Placental pericyte (primary cell): Measurements from ENCODE around the gene SYNJ2BP. TPM values are rescaled to one million over a fixed set of nuclear protein-coding genes. Genes with fewer than 3 reads are reported as not detected.

Experiments used
- total RNA-seq: library from RNA; depleted of rRNA; stranded (reverse); fragments of >200 nt; gene quantifications from 2 replicates; pipeline ENCODE4 v1.2.3, GENCODE V29; 2012

SYNJ2BP gene, protein sequence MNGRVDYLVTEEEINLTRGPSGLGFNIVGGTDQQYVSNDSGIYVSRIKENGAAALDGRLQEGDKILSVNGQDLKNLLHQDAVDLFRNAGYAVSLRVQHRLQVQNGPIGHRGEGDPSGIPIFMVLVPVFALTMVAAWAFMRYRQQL
- total RNA-seq: 10.9 and 22.5 TPM in 2 replicates

DNA sequence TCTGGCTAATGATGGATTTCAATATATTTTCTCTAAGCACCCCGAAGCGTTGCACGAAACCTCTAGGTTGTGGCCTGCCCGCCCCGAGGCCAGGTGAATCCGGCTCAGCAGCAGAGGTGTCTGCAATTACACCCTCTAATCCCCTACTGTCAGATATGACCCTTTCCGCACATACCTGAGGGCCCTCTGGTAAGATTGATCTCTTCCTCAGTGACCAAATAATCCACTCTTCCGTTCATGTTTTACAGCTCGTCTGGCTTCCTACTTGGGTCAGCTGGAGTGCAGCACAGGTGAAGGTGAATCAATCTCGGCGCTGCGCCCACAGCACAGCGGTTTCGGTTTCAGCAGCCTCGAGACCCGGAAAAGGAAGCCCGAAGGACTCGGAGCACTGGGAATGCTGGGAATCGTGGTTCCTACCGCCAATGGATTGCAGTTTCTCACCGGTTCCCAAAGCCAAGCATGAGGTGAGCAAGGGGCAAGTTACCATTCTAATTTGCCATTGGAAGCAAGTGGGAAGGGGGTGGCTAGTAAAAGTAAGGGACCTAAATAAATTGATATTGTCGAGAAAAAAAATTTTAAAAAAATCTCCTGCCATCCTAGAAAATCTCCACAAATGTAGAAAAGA, at the start of gene SYNJ2BP:
TSS of gene SYNJ2BP (minus strand) at position 366 of the 625 bp plus-strand sequence. CDS start at position 239, 127 bp downstream.

DNA sequence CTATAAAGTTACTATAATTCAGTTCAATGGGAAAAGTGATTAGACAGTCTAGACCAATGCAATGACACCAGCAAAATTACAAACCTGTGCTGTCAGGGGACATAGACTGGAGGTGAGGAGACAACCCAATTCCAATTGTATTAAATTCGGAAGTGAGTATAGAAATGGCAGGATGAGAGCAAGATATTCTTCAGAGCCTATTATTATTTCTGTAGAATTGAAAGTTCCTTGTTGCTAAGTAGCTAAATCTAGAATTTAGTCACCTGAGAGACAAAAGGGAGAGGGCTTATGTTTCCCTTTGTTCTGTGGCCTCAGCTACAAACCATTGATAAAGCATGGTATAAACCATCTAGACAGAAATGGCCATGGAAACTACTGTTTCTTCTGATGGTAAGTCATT, 35.0 kb upstream of the SYNJ2BP start, which contains the start of gene ADAM21:
TSS of gene ADAM21 (plus strand) at position 301 of the 400 bp plus-strand sequence. CDS start 5,326 bp downstream, outside the sequence.

Other genes starting within 250 kb of the SYNJ2BP start
- gene SLC8A3, start 228.1 kb downstream of the SYNJ2BP start, total RNA-seq: under 0.01 and 0.29 TPM in 2 replicates
- gene COX16, start 57.4 kb downstream of the SYNJ2BP start, total RNA-seq: 14.4 and 26.2 TPM in 2 replicates
- gene ADAM21, start 35.1 kb upstream of the SYNJ2BP start, total RNA-seq: 0.29 TPM in 1 of 2 replicates, not detected in the other
- 1.4 and 1.8 TPM in 2 replicates for gene ADAM20, start 117.9 kb upstream of the SYNJ2BP start, total RNA-seq
- 31.8 and 34.4 TPM in 2 replicates for gene MED6, start 183.6 kb upstream of the SYNJ2BP start, total RNA-seq
- under 0.01 TPM in 1 of 2 replicates, not detected in the other for gene TTC9, start 224.8 kb upstream of the SYNJ2BP start, total RNA-seq